Astrocyte (in vitro differentiated cells and primary cell): ENCODE measurements around the gene APBB2. TPM values are rescaled to one million over a fixed set of nuclear protein-coding genes. Genes with fewer than 3 reads are reported as not detected.
"Not testable (repeated sequence)": the region's sequence is repeated elsewhere in the genome, so short reads cannot be mapped to it uniquely, and the experiment has no call there.

ENCODE experiments used
- DNase-seq: peaks from one replicate; pipeline ENCODE4 v3.0.0-alpha.2; 2010; ENCODE audit warnings: low read depth
- FAIRE-seq: peaks from 2 replicates; lab custom pipeline; 2011; peaks lifted over from hg19 to GRCh38; lab: Jason Lieb, UNC
- H2AFZ ChIP-seq: 2 replicates; pipeline ENCODE4 v1.6.0; 2012; ENCODE audit warnings: low read depth, low read length, inconsistent platforms
- H3K27ac ChIP-seq: 2 replicates; pipeline ENCODE4 v1.5.1; 2011; ENCODE audit warnings: low read depth, low read length, inconsistent platforms
- H3K27me3 ChIP-seq: 2 replicates; pipeline ENCODE4 v1.6.0; 2011; ENCODE audit warnings: low read length, inconsistent platforms; ENCODE audit not compliant: insufficient read depth
- H3K36me3 ChIP-seq: 2 replicates; pipeline ENCODE4 v1.5.1; 2011; ENCODE audit warnings: low read length, inconsistent platforms; ENCODE audit not compliant: insufficient read depth
- H3K4me1 ChIP-seq: 2 replicates; pipeline ENCODE4 v1.5.1; 2011; ENCODE audit warnings: low read length, inconsistent platforms; ENCODE audit not compliant: insufficient read depth
- H3K4me2 ChIP-seq: 2 replicates; pipeline ENCODE4 v1.6.0; 2012; ENCODE audit warnings: low read length, inconsistent platforms
- H3K4me3 ChIP-seq: 2 replicates; pipeline ENCODE4 v1.5.1; 2011; ENCODE audit warnings: low read depth, mild to moderate bottlenecking, low read length, inconsistent platforms; ENCODE audit not compliant: insufficient read depth
- H3K79me2 ChIP-seq: 2 replicates; pipeline ENCODE4 v1.6.0; 2012; ENCODE audit warnings: mild to moderate bottlenecking, low read length, inconsistent platforms; ENCODE audit not compliant: insufficient read depth
- H3K9ac ChIP-seq: 2 replicates; pipeline ENCODE4 v1.6.0; 2012; ENCODE audit warnings: mild to moderate bottlenecking, low read length, inconsistent platforms
- H3K9me3 ChIP-seq: 2 replicates; pipeline ENCODE4 v1.5.1; 2012; ENCODE audit warnings: low read depth, mild to moderate bottlenecking, low read length, inconsistent platforms; ENCODE audit not compliant: insufficient read depth
- H4K20me1 ChIP-seq: 2 replicates; pipeline ENCODE4 v1.6.0; 2012; ENCODE audit warnings: low read length, inconsistent platforms; ENCODE audit not compliant: insufficient read depth
- H3K27ac Mint-ChIP-seq: one replicate; pipeline ENCODE4 v1.8.0; 2021; ENCODE audit warnings: mild to moderate bottlenecking, mixed read lengths; ENCODE audit not compliant: unreplicated experiment
- H3K27me3 Mint-ChIP-seq: one replicate; pipeline ENCODE4 v1.8.0; 2021; ENCODE audit warnings: low read depth, mixed read lengths; ENCODE audit not compliant: unreplicated experiment
- H3K36me3 Mint-ChIP-seq: one replicate; pipeline ENCODE4 v1.8.0; 2021; ENCODE audit warnings: low read depth, mixed read lengths; ENCODE audit not compliant: unreplicated experiment
- H3K4me1 Mint-ChIP-seq: one replicate; pipeline ENCODE4 v1.8.0; 2021; ENCODE audit warnings: low read depth, mixed read lengths; ENCODE audit not compliant: unreplicated experiment
- H3K4me3 Mint-ChIP-seq: one replicate; pipeline ENCODE4 v1.8.0; 2021; ENCODE audit warnings: mild to moderate bottlenecking, moderate library complexity, mixed read lengths; ENCODE audit not compliant: unreplicated experiment
- H3K9me3 Mint-ChIP-seq: one replicate; pipeline ENCODE4 v1.8.0; 2021; ENCODE audit warnings: mild to moderate bottlenecking, mixed read lengths; ENCODE audit not compliant: unreplicated experiment
- EZH2 ChIP-seq: IDR thresholded peaks from 2 replicates; pipeline ENCODE4 v1.6.1; 2012; ENCODE audit warnings: mild to moderate bottlenecking, low read length, inconsistent platforms; ENCODE audit not compliant: insufficient read depth
- total RNA-seq: library from RNA; stranded (reverse); gene quantifications from 2 replicates; pipeline ENCODE4 v1.2.1, GENCODE V29; 2021
- TF ChIP-seq, protein P1 (sequence below): IDR thresholded peaks from 2 replicates; pipeline ENCODE4 v1.5.1; 2011; ENCODE audit warnings: low read depth, mild to moderate bottlenecking, inconsistent platforms, low read length, moderate library complexity; ENCODE audit not compliant: insufficient read depth

The APBB2 gene
- total RNA-seq, 1 donor from 2014 or later: 173 TPM

GRCh38 chr4:41050880-41051775 is 163.2 kb downstream of the APBB2 start:
- H3K4me3 Mint-ChIP-seq: no peak overlapping the region
- Histone ChIP-seq H3K9me3 (no peaks in the 10 kb centered on the region), H4K20me1 (peaks cover 44% of the 10 kb centered on the region), H3K4me1 (no peaks in the 10 kb centered on the region), H3K4me2 (no peak overlapping the region), H3K4me3 (no peak overlapping the region), H2AFZ (no peak overlapping the region), H3K27ac (no peak overlapping the region), H3K36me3 (peaks cover 3% of the 10 kb centered on the region), H3K9ac (no peak overlapping the region), H3K27me3 (no peaks in the 10 kb centered on the region), H3K79me2 (peaks cover 26% of the 10 kb centered on the region)
- H3K4me1 Mint-ChIP-seq: peaks cover 9% of the 10 kb centered on the region
- peaks cover 44% of the 10 kb centered on the region for H3K36me3 Mint-ChIP-seq
- H3K27ac Mint-ChIP-seq: peak overlapping the region; percentile 70
- TF ChIP-seq, protein P1, sequence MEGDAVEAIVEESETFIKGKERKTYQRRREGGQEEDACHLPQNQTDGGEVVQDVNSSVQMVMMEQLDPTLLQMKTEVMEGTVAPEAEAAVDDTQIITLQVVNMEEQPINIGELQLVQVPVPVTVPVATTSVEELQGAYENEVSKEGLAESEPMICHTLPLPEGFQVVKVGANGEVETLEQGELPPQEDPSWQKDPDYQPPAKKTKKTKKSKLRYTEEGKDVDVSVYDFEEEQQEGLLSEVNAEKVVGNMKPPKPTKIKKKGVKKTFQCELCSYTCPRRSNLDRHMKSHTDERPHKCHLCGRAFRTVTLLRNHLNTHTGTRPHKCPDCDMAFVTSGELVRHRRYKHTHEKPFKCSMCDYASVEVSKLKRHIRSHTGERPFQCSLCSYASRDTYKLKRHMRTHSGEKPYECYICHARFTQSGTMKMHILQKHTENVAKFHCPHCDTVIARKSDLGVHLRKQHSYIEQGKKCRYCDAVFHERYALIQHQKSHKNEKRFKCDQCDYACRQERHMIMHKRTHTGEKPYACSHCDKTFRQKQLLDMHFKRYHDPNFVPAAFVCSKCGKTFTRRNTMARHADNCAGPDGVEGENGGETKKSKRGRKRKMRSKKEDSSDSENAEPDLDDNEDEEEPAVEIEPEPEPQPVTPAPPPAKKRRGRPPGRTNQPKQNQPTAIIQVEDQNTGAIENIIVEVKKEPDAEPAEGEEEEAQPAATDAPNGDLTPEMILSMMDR: no peak
- TF ChIP-seq EZH2: no peak
- H3K9me3 Mint-ChIP-seq: peaks cover 3% of the 10 kb centered on the region
- DNase-seq: no peak
- no peak for FAIRE-seq
- H3K27me3 Mint-ChIP-seq: no peaks in the 10 kb centered on the region

- H3K4me2 ChIP-seq: no peak overlapping the region
- H3K4me1 ChIP-seq: no peaks in the 10 kb centered on the region
- H3K4me3 ChIP-seq: no peak overlapping the region
- H3K9ac ChIP-seq: no peak overlapping the region
- H3K4me1 Mint-ChIP-seq: peaks cover 9% of the 10 kb centered on the region
- H3K9me3 Mint-ChIP-seq: peaks cover 2% of the 10 kb centered on the region
- no peaks in the 10 kb centered on the region for H3K27me3 Mint-ChIP-seq
- no peak for FAIRE-seq
- no peaks in the 10 kb centered on the region for H3K36me3 ChIP-seq
- H3K27me3 ChIP-seq: no peaks in the 10 kb centered on the region
- DNase-seq: peak; percentile 18
- no peak overlapping the region for H3K27ac Mint-ChIP-seq
- no peaks in the 10 kb centered on the region for H3K9me3 ChIP-seq
- no peak overlapping the region for H3K27ac ChIP-seq
- H2AFZ ChIP-seq: no peak overlapping the region
- H3K36me3 Mint-ChIP-seq: peaks cover 44% of the 10 kb centered on the region
- no peak overlapping the region for H3K4me3 Mint-ChIP-seq
- TF ChIP-seq EZH2: no peak
- TF ChIP-seq, protein P1: no peak
- H3K79me2 ChIP-seq: peaks cover 26% of the 10 kb centered on the region
- peaks cover 43% of the 10 kb centered on the region for H4K20me1 ChIP-seq
These were observed 164.2 kb downstream of the APBB2 start for GRCh38 chr4:41050116-41050515.

DNA sequence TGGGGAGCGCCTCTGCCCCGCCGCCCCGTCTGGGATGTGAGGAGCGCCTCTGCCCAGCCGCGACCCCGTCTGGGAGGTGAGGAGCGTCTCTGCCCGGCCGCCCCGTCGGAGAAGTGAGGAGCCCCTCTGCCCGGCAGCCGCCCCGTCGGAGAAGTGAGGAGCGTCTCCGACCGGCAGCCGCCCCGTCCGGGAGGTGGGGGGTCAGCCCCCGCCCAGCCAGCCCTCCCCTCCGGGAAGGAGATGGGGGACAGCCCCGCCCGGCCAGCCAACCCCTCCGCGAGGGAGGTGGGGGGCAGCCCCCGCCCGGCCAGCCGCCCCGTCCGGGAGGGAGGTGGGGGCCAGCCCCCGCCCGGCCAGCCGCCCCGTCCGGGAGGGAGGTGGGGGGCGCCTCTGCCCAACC is 165.2 kb downstream of the APBB2 start:
- FAIRE-seq, H3K36me3 ChIP-seq, H3K9ac ChIP-seq, H2AFZ ChIP-seq, H3K9me3 Mint-ChIP-seq, H3K27me3 Mint-ChIP-seq, H3K4me3 Mint-ChIP-seq, H3K4me2 ChIP-seq, H3K4me3 ChIP-seq, H3K4me1 Mint-ChIP-seq, H3K27me3 ChIP-seq, H3K27ac Mint-ChIP-seq, H3K9me3 ChIP-seq, H3K27ac ChIP-seq, DNase-seq, H3K4me1 ChIP-seq: not testable (repeated sequence)
- peaks cover 42% of the 10 kb centered on the region for H3K36me3 Mint-ChIP-seq
- Histone ChIP-seq H3K79me2 (peaks cover 25% of the 10 kb centered on the region), H4K20me1 (peaks cover 36% of the 10 kb centered on the region)
